ENCODE measurements around the gene CCDC197.

Gene CCDC197

DNA sequence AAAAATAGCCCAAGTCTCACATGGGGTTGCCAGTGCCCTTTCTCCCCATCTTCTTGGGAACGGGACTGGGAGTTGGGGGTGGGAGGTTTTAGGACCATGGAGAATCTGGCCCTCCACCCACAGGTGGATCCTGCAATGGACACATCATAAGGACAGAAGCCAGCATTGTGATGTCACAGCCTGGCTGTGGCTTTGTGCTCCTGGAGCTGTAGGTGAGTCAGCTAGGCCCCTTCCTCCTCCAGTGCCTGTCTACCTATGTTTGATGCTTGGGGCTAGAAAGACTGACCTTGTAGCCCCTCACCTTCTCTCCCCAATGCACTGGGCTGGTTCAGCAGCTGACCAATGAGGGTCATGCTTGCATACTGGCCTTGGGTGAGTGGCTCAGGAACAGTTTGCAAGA, at the start of gene CCDC197:
Gene CCDC197, plus strand, starts transcription at position 220 of the 400 bp plus-strand sequence. CDS start 831 bp downstream, outside the sequence.
- DNase-seq, result no peak

- DNase-seq, result no peak
These were observed 47.5 kb upstream of the CCDC197 start for GRCh38 chr14:93949511-93950075.

- DNase-seq, result no peak
These were observed 46.0 kb upstream of the CCDC197 start for GRCh38 chr14:93950948-93951634.

GRCh38 chr14:93951635-93952540, 45.2 kb upstream of the CCDC197 start:
- no peak for DNase-seq

DNA sequence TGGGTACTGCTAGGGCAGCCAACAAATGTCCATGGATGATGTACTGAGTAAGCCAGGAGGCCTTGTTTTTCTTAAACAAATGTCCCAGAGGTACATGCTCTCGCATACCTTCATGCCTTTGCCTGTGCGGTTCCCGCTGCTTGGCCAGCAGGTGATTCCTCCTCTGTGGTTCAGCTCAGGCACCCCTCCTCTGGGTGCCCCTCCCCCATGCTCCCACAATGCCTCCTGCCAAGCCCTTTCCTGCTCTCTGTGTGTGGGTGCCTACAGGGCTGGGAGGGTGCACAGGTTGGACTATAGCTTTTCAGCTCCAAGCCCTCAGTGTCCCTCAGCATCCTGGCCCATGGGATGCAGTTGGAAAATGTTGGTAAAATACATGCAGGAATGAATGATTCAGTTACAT, 44.3 kb upstream of the CCDC197 start:
- DNase-seq, result peak; percentile 40

GRCh38 chr14:93953263-93953662, 43.8 kb upstream of the CCDC197 start:
- no peak for DNase-seq

GRCh38 chr14:93953739-93954515, 43.2 kb upstream of the CCDC197 start:
- DNase-seq, result no peak

- no peak for DNase-seq
These were observed 42.6 kb upstream of the CCDC197 start for GRCh38 chr14:93954516-93954830.

DNA sequence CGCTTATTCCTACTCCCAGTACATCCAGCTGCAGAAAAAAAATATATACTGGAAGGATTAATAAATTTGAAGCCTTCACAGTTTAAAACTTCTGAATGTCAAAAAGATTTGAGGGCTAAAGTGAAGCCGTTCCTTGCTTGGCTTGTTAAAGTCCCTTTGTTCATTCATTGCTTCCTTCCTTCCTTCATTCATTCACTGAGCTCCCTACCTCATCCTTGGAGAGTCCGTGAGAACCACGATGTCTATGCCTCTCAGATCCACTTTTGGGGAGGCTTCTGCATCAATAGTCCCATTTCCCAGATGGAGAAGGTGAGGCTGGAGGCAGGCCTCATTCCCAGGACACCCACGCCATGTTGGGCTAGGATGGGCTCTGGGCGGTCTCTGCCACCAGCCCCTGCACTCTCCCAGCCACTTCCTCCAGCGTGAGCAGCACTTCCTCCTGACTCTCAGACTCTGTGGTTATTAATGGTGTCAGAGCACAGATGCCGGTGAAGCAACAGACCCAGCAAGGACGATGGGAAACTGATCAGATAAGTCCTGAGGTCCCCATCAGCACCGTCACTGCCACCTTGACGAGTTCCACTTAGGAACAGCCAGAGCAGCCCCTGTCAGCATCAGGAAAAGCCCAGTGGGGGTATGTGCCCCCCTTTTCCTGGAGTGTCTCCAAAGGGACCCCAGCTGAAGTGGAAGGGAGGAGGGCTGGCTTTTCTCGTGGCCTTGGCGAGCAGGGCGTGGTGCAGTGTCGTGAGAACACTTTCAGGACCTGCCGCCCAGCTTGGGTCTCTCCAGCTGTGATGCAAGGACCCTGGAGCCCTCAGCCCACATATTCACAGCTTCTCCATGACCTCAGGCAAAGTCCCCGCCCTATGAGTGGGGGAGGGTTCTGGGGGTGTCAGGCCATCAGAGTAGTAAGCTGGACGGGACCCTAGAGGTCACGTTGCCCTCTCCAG, 41.9 kb upstream of the CCDC197 start:
- DNase-seq, result peak; percentile 67

DNA sequence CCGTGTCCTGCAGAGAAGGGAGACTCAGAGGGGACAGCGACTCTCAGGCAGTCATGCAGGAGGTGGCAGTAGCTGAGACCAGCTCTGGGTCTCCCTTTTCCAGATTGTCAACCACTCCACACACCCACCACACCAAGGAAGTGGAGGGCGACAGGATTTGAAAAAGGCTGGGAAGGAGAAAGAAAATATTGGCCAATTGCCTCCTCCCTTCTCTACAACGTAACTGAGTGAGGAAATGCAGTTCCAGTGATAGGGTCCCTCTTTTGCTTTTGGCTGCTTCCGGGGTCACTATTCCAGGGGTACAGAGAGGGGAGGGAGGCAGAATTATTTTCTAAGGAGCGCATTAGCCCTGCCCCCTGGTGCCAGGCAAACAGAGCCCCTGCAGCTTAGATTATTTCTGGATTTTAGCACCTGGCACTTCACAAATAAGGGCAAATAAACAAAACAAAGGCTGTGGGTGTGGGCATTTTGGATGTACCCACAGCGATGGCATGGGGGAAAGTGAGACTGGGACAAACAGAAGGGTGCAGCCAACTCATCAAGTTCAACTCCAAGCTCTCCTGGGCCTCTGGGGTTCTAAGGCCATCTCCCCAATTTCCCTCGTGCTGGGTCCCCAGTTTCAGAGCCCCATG, 41.1 kb upstream of the CCDC197 start:
- no peak for DNase-seq

DNA sequence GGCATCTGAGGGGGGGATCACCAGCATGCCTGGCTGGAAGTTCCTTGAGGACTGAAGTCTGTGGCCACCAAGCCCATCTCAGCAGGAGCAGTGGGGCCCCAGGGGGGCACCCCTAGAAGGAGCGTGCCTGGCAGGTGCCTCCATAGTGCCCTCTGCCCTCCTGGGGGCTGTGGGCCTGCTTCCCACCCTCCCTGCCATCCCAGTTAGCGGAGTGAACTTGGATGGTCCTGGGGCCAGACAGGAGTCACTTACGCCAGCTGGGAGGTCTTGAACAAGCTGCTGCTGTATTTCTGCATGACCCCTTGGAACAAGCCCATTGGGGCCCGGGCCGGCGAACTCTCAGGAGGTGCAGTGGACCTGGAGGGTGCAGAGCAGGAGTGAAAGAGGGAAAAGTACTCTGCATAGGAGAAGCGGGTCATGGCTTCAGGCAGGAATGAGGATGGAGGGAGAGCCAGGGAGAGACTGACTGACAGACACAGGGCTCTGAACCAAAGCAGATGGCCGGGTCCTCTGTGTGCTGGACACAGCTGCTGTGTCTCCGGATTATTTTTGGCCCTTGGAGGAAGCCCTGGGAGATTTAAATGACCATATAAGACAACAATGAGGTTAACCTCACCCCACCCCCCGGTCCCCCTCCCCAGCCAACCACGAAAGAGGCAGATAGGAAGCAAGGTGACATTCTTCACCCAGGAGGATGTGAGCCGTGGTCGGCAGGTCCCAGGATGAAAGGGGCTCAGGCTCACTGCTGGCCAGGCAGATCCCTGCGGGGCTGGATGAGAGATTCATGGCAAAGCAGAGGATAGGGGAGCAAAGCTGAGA, 40.4 kb upstream of the CCDC197 start:
- DNase-seq, result peak; percentile 37

DNA sequence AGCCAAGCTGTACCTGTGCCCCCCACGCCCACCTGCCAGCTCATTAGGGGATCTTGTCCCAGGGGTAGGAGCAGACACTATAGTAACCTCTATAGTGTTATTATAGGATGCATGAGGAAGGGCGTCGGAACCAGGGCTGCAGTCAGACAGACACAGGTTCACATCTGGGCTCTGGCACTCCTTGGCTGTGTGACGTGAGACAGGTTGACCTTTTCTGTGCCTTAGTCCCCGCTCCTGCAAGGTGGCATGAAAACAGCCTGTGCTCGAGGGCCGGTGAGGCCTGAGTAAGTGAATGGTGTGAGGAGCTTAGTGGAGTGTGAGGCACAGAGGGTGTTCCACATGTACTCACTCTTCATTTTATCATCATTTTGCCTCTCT, 39.8 kb upstream of the CCDC197 start:
- no peak for DNase-seq

DNA sequence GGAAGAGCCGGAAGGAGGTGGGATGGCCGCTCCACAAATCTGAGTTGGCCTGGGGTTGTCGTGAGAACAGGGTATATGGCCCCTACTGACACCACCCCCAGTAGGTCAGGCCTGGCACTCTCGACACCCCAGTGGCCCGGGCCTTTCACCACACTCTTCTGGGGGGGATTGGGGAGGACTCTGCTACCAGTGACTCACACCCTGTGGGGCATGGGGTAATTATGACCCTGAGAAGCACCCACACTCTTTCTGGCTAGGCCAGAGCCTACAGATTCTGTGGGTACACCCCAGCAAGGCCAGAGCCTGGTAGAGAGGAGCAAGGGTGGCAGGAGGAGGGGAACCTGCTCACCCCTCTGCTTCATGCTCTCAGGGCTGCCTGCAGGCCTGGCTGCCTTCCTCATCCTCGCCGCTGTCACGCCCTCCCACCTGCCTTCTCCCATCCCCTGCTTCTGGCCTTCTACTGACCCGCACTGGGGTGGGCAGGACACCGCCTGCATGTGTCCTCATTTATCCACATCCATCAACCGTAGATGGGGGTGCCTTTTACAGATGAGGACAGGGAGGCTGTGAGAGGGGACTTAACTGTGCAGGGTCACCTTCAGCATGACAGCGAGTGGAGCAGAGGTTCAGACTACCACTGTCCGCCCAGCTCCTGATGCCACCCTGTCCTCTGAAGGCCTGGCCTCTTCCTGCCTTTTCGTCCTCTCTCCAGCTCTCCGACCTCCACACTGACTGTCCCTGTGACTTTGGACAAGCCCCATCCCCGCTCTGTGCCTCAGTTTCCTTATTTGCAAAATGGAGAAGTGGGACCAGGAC, 39.1 kb upstream of the CCDC197 start:
- DNase-seq, result no peak

GRCh38 chr14:93958567-93959238, 38.4 kb upstream of the CCDC197 start:
- no peak for DNase-seq

- peak; percentile 92 for DNase-seq
These were observed 37.6 kb upstream of the CCDC197 start for GRCh38 chr14:93959239-93960107.

GRCh38 chr14:93960108-93960475, 37.0 kb upstream of the CCDC197 start:
- DNase-seq, result peak; percentile 35

DNA sequence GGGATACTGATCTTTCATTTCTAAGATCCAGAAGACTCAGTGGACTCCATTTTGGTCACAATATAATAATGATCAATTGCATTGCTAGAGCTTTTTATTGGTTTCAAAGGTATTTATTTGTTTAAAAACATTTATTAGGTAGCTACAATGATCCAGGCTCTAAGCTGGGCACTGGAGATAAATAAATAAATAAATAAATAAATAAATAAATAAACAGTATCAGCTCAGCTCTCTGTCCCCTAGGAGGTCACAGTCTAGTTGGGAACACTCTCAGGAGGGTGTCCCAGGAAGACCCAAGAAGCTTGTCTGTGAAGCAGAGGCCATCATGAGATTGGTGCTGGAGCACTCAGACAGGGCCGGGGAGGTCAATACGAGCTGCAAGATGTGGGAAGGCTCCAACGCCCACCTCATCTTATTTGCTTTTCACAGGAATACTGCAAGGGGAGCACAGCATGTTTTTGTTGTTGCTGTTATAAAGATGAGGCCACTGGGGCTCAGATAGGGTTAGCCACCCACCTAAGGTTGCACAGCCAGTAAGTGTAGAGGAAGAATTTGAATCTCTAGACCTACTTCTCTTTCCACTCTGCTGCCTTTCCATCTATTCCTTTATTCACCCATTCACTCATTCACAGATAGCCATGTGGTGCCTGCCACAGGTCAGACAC, 36.2 kb upstream of the CCDC197 start:
- DNase-seq, result no peak
